ENCODE data around the gene ZMAT5.

Gene ZMAT5

DNA sequence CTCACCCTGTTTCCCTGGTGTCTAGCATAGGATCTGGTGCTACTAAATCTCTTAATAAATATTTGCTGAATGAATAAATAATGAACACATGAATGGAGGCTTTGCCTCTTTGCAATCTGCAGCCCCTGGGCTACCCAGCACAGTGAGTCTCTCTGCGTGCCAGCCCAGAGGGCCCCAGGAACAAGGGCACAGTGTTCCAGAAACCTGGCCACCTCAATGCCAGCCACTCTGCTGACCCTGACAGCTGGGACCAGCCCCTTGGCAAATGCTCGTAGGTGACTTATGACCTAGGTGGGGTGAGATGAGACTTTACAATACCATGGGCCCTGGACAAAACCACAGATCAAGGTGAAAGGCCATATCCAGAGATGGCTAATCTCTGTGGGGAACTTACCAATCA is 32.0 kb upstream of the ZMAT5 start:
- H3K9me3 ChIP-seq (ENCODE audit: control insufficient read depth, insufficient read depth, low read depth, low read length), result no peaks in the 10 kb centered on the region
- no peak for TF ChIP-seq KLF10 (tag by site-specific recombination; IDR thresholded peaks at IDR 0.05)
- no peak overlapping the region for H3K4me3 ChIP-seq (ENCODE audit: low read depth, low read length)
- H3K27ac ChIP-seq (ENCODE audit: extremely low read depth, low read depth, low read length), result no peak overlapping the region
- POLR2A ChIA-PET, result no interaction called here
- no peaks in the 10 kb centered on the region for H3K4me1 ChIP-seq (ENCODE audit: control insufficient read depth, insufficient read depth, low read length)
- H3K36me3 ChIP-seq (ENCODE audit: control insufficient read depth in 2 of 2, insufficient read depth in 1 of 2, low read length in 2 of 2), result peaks cover 20 to 78% of the 10 kb centered on the region in 2 experiments; a peak in 2 of 3 replicates
- CTCF ChIA-PET, result interaction anchor here (0.5 to 0.9 kb wide), 2 partner anchors 21 to 61 kb away, joined by 3 read pairs; no protein-coding TSS in a partner anchor

GRCh38 chr22:29798318-29798717 is 31.5 kb upstream of the ZMAT5 start:
- Histone ChIP-seq H3K4me1 (ENCODE audit: control insufficient read depth, insufficient read depth, low read length) (no peaks in the 10 kb centered on the region), H3K4me3 (ENCODE audit: low read depth, low read length) (no peak overlapping the region), H3K9me3 (ENCODE audit: control insufficient read depth, insufficient read depth, low read depth, low read length) (no peaks in the 10 kb centered on the region), H3K36me3 (ENCODE audit: control insufficient read depth in 2 of 2, insufficient read depth in 1 of 2, low read length in 2 of 2) (peaks cover 15 to 78% of the 10 kb centered on the region in 2 experiments; a peak in 2 of 3 replicates), H3K27ac (ENCODE audit: extremely low read depth, low read depth, low read length) (no peak overlapping the region)
- TF ChIP-seq SP3 (tag by site-specific recombination; IDR thresholded peaks at IDR 0.05) (no peak), ZNF670 (tag by site-specific recombination; IDR thresholded peaks at IDR 0.05; ENCODE audit: low read depth) (no peak), ZNF426 (tag by site-specific recombination; IDR thresholded peaks at IDR 0.05) (no peak), ZBTB20 (tag by site-specific recombination; IDR thresholded peaks at IDR 0.05) (no peak), ZNF571 (tag by site-specific recombination; IDR thresholded peaks at IDR 0.05) (no peak), ZNF639 (tag by site-specific recombination; IDR thresholded peaks at IDR 0.05) (no peak), GLIS2 (tag by site-specific recombination; IDR thresholded peaks at IDR 0.05) (no peak), ZNF621 (tag by site-specific recombination; IDR thresholded peaks at IDR 0.05) (no peak), ZNF610 (tag by site-specific recombination; IDR thresholded peaks at IDR 0.05; ENCODE audit: borderline replicate concordance) (no peak), ZNF792 (tag by site-specific recombination; IDR thresholded peaks at IDR 0.05) (no peak), BCL11A (tag by site-specific recombination; IDR thresholded peaks at IDR 0.05; ENCODE audit: low read depth) (no peak)
- POLR2A ChIA-PET, result no interaction called here
- CTCF ChIA-PET, result interaction anchor here (0.9 kb wide), 1 partner anchor 21 kb away, joined by 3 read pairs; no protein-coding TSS in a partner anchor

- TF ChIP-seq ZNF239 (tag by site-specific recombination; IDR thresholded peaks at IDR 0.05) (peak; percentile 50; the same call in 1 of the 2 replicates), ZNF692 (tag by site-specific recombination; IDR thresholded peaks at IDR 0.05) (no peak)
These were observed 30.5 kb upstream of the ZMAT5 start for GRCh38 chr22:29797351-29797750.

GRCh38 chr22:29795663-29796062 is 28.9 kb upstream of the ZMAT5 start:
- POLR2A ChIA-PET, result no interaction called here
- no peak for TF ChIP-seq ZBTB17 (tag by site-specific recombination; IDR thresholded peaks at IDR 0.05)
- no peak for TF ChIP-seq ZNF10 (tag by site-specific recombination; IDR thresholded peaks at IDR 0.05)
- TF ChIP-seq INSM2 (tag by site-specific recombination; IDR thresholded peaks at IDR 0.05), result no peak
- TF ChIP-seq KLF17 (tag by site-specific recombination; IDR thresholded peaks at IDR 0.05), result no peak
- TF ChIP-seq, protein P1, sequence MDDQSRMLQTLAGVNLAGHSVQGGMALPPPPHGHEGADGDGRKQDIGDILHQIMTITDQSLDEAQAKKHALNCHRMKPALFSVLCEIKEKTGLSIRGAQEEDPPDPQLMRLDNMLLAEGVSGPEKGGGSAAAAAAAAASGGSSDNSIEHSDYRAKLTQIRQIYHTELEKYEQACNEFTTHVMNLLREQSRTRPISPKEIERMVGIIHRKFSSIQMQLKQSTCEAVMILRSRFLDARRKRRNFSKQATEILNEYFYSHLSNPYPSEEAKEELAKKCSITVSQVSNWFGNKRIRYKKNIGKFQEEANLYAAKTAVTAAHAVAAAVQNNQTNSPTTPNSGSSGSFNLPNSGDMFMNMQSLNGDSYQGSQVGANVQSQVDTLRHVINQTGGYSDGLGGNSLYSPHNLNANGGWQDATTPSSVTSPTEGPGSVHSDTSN (CRISPR knock-in tag; IDR thresholded peaks at IDR 0.05), result no peak
- no peak for TF ChIP-seq ZNF274 (IDR thresholded peaks at IDR 0.05; ENCODE audit: low read length)
- TF ChIP-seq ZNF274 (tag by site-specific recombination; IDR thresholded peaks at IDR 0.05; ENCODE audit: borderline replicate concordance), result no peak

More at GRCh38 chr22:29797351-29797750, 30.5 kb upstream of the ZMAT5 start:
- H3K4me1 ChIP-seq (ENCODE audit: control insufficient read depth, insufficient read depth, low read length), result no peaks in the 10 kb centered on the region
- no peak overlapping the region for H3K4me3 ChIP-seq (ENCODE audit: low read depth, low read length)
- H3K27ac ChIP-seq (ENCODE audit: extremely low read depth, low read depth, low read length), result no peak overlapping the region
- ChIA-PET CTCF (interaction anchor here (1.0 to 3.0 kb wide), 2 partner anchors 161 to 208 kb away, joined by 4 to 12 read pairs; no protein-coding TSS in a partner anchor), POLR2A (no interaction called here)
- no peaks in the 10 kb centered on the region for H3K9me3 ChIP-seq (ENCODE audit: control insufficient read depth, insufficient read depth, low read depth, low read length)
- H3K36me3 ChIP-seq (ENCODE audit: control insufficient read depth in 2 of 2, insufficient read depth in 1 of 2, low read length in 2 of 2), result peaks cover 15 to 86% of the 10 kb centered on the region in 2 experiments; a peak in 2 of 3 replicates

More at GRCh38 chr22:29795663-29796062, 28.9 kb upstream of the ZMAT5 start:
- H3K4me1 ChIP-seq (ENCODE audit: control insufficient read depth, insufficient read depth, low read length), result no peaks in the 10 kb centered on the region
- peaks cover 21 to 85% of the 10 kb centered on the region in 2 experiments; a peak in 2 of 3 replicates for H3K36me3 ChIP-seq (ENCODE audit: control insufficient read depth in 2 of 2, insufficient read depth in 1 of 2, low read length in 2 of 2)
- no peaks in the 10 kb centered on the region for H3K9me3 ChIP-seq (ENCODE audit: control insufficient read depth, insufficient read depth, low read depth, low read length)
- no peak overlapping the region for H3K4me3 ChIP-seq (ENCODE audit: low read depth, low read length)
- CTCF ChIA-PET, result interaction anchor here (0.6 to 3.0 kb wide), 7 partner anchors 23 to 468 kb away, joined by 3 to 12 read pairs (median 3); no protein-coding TSS in a partner anchor
- no peak overlapping the region for H3K27ac ChIP-seq (ENCODE audit: extremely low read depth, low read depth, low read length)

All from HEK293 (cell line).